Hematopoietic multipotent progenitor cell (in vitro differentiated cells): ENCODE measurements around the gene TPRN. TPM values are rescaled to one million over a fixed set of nuclear protein-coding genes. Genes with fewer than 3 reads are reported as not detected.
A peak's percentile ranks its signal among the peaks of the same experiment; 100 is the strongest.

Experiments
- DNase-seq, 3 donors: peaks; one replicate each; pipeline ENCODE4 v3.0.0-alpha.2; 2011 to 2015; ENCODE audit warnings: low read depth in 2 of 3, low spot score in 2 of 3
- total RNA-seq: library from RNA; depleted of rRNA; stranded (reverse); fragments of >200 nt; gene quantifications from one replicate; pipeline ENCODE4 v1.2.3, GENCODE V29; 2012

The TPRN gene
- total RNA-seq, 1 donor: 3.0 TPM

GRCh38 chr9:137191245-137191644 lies 9.3 kb downstream of the TPRN start:
- DNase-seq: no peak

GRCh38 chr9:137190315-137190856 lies 10.2 kb downstream of the TPRN start:
- no peak for DNase-seq

GRCh38 chr9:137189297-137190295 lies 10.9 kb downstream of the TPRN start:
- DNase-seq: no peak

GRCh38 chr9:137188490-137189296 lies 11.8 kb downstream of the TPRN start, which contains the start of the genes ANAPC2 and SSNA1:
Gene ANAPC2 (minus strand): TSS chr9:137188560. CDS start chr9:137188532, 28 bp downstream.
Gene SSNA1 (plus strand): TSS chr9:137188676. CDS start chr9:137188727, 51 bp downstream.
- peak; percentile 94 to 99 (median 94) for DNase-seq

- no peak for DNase-seq
Observed at GRCh38 chr9:137188086-137188489, 12.5 kb downstream of the TPRN start.

GRCh38 chr9:137187386-137187785 lies 13.2 kb downstream of the TPRN start:
- no peak for DNase-seq

- no peak for DNase-seq
Observed at GRCh38 chr9:137186385-137186784, 14.2 kb downstream of the TPRN start.

- no peak for DNase-seq
Observed at GRCh38 chr9:137185921-137186320, 14.6 kb downstream of the TPRN start.

- no peak for DNase-seq
Observed at GRCh38 chr9:137184881-137185660, 15.5 kb downstream of the TPRN start.

GRCh38 chr9:137183980-137184595 lies 16.5 kb downstream of the TPRN start:
- no peak for DNase-seq

GRCh38 chr9:137182836-137183235 lies 17.7 kb downstream of the TPRN start:
- DNase-seq: no peak

GRCh38 chr9:137181680-137182079 lies 18.9 kb downstream of the TPRN start:
- DNase-seq: no peak

- DNase-seq: no peak
Observed at GRCh38 chr9:137180491-137180890, 20.1 kb downstream of the TPRN start.

GRCh38 chr9:137179761-137180160 lies 20.8 kb downstream of the TPRN start:
- no peak for DNase-seq

GRCh38 chr9:137178939-137179630 lies 21.5 kb downstream of the TPRN start:
- DNase-seq: no peak

- DNase-seq: no peak
Observed at GRCh38 chr9:137178201-137178938, 22.2 kb downstream of the TPRN start.

- peak in 1 of 3 donors; percentile 37 for DNase-seq
Observed at GRCh38 chr9:137176302-137177182, 24.0 kb downstream of the TPRN start.
